ENCODE measurements around the gene RHOB. TPM values are rescaled to one million over a fixed set of nuclear protein-coding genes. Genes with fewer than 3 reads are reported as not detected.
"Not testable (repeated sequence)": the region's sequence is repeated elsewhere in the genome, so short reads cannot be mapped to it uniquely, and the experiment has no call there.

The RHOB gene
- total RNA-seq, 3 donors from 2014 or later: 75.5 to 616 (median 104) TPM

DNA sequence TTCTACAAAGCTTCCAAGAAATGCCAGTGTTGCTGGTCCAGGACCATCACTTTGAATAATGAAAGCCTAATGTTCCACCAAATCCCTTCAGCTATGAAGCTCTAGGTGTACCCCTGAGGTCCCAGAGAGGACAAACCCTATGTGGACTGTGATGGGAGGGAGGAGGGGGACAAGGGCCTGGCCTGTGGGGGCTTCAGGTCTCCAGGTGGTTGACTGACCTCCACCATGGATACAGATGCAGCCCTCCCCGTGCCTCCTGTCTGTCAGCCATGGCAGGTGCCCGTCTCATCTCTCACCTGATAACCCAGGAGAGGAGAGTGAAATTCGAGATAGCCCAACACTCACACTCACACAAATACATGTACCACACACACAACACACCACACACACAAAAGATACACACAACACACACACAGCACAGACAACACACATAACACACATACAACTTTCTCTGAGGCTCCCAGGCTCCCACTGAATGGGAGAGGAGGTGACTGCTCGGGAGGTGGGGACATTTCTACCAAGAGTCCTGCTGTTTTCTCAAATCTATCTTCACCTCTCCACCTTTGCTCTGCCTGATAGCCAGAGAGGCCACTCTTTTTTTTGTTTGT is 12.8 kb upstream of the RHOB start:
- intact Hi-C loops (cut with DNase I, micrococcal nuclease): no loop called here
- no peak for DNase-seq

DNA sequence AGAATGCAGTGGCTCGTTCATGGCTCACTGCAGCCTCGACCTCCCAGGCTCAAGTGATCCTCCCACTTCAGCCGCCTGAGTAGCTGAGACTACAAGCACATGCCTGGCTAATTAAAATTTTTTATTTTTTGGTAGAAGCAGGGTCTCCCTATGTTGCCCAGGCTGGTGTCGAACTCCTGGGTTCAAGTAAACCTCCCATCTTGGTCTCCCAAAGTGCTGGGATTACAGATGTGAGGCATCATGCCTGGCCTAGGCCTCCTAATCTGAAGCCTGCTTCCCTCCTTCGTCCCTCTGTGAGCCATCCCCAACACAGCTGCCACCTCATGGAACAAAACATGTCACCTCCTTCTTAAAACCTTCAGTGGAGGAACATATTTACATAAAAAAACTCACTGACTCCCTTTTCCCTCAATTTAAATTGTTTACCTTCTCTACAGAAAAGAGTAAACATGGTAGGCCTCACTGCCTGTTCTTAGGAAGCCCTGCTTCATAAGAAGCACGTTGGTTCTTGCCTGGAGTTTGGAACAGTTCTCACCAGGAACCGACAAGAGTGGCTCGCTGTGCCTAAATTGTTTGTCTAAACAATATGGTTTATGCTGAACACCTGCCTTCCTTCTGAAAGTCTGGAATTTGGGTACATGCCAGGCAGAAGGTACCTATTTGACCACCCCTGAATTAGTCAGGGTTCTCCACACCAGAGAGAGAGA is 12.1 kb upstream of the RHOB start:
- ATAC-seq (no peak), DNase-seq (no peak)
- H3K9me3 ChIP-seq: no peaks in the 10 kb centered on the region
- H3K36me3 ChIP-seq (ENCODE audit: low read depth): no peaks in the 10 kb centered on the region
- TF ChIP-seq, protein P1, sequence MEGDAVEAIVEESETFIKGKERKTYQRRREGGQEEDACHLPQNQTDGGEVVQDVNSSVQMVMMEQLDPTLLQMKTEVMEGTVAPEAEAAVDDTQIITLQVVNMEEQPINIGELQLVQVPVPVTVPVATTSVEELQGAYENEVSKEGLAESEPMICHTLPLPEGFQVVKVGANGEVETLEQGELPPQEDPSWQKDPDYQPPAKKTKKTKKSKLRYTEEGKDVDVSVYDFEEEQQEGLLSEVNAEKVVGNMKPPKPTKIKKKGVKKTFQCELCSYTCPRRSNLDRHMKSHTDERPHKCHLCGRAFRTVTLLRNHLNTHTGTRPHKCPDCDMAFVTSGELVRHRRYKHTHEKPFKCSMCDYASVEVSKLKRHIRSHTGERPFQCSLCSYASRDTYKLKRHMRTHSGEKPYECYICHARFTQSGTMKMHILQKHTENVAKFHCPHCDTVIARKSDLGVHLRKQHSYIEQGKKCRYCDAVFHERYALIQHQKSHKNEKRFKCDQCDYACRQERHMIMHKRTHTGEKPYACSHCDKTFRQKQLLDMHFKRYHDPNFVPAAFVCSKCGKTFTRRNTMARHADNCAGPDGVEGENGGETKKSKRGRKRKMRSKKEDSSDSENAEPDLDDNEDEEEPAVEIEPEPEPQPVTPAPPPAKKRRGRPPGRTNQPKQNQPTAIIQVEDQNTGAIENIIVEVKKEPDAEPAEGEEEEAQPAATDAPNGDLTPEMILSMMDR (IDR thresholded peaks at IDR 0.05): no peak
- peaks cover 7% of the 10 kb centered on the region for H3K4me1 ChIP-seq (ENCODE audit: low read depth)
- intact Hi-C loops (cut with DNase I, micrococcal nuclease): no loop called here
- no peak overlapping the region for H3K4me3 ChIP-seq

More for the DNA sequence above, 12.8 kb upstream of the RHOB start:
- Histone ChIP-seq H3K9me3 (no peaks in the 10 kb centered on the region), H3K36me3 (ENCODE audit: low read depth) (no peaks in the 10 kb centered on the region), H3K4me3 (no peak overlapping the region), H3K4me1 (ENCODE audit: low read depth) (peaks cover 13% of the 10 kb centered on the region)
- no peak for ATAC-seq
- TF ChIP-seq, protein P1 (IDR thresholded peaks at IDR 0.05): no peak

DNA sequence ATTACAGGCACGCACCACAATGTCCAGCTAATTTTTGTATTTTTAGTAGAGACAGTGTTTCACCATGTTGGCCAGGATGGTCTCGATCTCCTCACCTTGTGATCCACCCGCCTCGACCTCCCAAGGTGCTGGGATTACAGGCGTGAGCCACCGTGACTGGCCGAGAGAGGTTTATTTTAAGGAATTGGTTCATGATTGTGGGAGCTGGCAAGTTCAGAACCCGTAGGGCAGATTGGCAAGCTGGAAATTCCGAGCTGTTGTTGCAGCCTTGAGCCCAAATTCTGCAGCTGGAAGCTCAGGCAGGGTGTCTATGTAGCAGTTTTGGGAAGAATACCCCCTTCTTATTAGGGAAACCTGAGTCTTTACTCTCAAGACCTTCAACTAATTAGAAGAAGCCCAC is 11.4 kb upstream of the RHOB start:
- H3K9me3 ChIP-seq; H3K4me1 ChIP-seq (ENCODE audit: low read depth); ATAC-seq; H3K4me3 ChIP-seq; DNase-seq; intact Hi-C loops (cut with DNase I, micrococcal nuclease); H3K36me3 ChIP-seq (ENCODE audit: low read depth): not testable (repeated sequence)

DNA sequence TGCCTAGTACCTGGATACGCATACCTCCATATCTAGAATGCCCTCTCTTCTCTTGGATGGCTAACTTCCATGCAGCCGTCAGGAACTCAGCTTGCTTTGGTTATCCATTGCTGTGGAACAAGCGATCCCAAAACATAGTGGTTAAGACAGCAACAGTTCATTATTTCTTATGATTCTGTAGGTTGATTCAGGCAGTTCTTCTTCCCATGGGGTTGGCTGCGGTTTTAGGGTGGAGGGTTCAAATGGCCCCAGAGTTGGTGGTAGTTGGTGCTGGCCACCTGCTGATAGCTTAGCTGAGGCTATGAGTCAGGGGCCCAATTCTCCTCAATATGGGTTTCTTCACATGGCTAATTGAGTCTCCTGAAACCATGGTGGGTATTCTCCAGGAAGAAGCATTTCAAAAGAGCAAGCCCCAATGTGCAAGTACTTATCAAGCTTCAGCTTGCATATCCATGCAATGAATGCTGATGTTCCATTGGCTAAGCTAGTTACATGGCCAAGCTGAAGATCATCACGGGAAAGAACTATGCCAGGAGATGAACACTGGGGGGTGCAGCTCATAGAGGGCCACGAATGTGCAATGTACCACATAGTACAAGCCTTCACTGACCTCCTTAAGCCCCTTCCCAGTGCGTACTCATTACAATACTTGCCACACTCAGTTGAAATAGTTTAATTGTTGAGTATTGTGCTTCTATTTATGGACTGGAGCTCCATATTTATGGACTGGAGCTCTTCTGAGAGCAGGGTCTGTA is 10.0 kb upstream of the RHOB start:
- no peak for ATAC-seq
- DNase-seq: no peak
- no peaks in the 10 kb centered on the region for H3K9me3 ChIP-seq
- peaks cover 7% of the 10 kb centered on the region for H3K4me1 ChIP-seq (ENCODE audit: low read depth)
- no peaks in the 10 kb centered on the region for H3K36me3 ChIP-seq (ENCODE audit: low read depth)
- no peak overlapping the region for H3K4me3 ChIP-seq
- TF ChIP-seq, protein P1 (IDR thresholded peaks at IDR 0.05): no peak
- intact Hi-C loops (cut with DNase I, micrococcal nuclease): no loop called here

DNA sequence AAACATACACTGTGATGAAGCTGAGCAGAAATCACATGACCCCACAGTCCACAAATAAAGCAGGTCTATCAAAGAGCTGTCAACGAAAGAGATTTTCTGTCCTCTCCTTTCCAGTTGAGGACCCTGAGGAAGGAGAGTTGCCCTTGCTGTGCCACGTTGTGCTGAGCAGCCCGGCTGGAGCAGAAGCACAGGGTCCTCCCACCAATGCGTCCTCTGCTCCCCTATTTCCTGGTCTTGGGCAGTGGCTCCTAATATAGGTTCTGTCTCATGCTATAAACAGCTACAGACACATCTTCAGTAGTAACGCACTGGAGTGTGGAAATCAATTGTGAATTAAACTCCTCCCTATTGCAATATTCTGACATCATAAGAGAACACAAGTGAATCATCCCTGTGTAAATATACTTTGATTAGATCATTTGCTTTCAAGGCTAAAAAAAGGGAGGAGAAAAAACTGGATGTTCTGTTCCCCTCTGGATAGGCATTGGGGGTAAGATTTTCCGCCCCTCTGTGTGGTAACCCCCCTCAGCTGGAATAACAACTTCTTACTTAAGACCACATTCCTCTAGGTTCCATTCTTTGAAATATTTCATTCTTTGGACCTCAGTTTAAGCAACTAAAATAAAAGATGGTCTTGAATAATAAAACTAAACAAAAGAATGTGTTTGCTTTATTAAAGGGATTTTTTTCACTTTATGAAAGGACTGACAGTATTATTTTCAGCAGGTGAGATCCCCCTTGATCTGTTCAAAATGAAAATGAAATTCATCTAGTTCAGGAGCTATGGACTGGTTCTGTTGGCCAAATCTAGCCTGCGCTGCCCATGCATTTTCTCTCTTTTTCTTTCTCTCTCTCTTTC is 8.3 kb upstream of the RHOB start:
- no peak for DNase-seq
- TF ChIP-seq, protein P1 (IDR thresholded peaks at IDR 0.05): no peak

More for the DNA sequence above, 8.3 kb upstream of the RHOB start:
- ATAC-seq: peak; percentile 91
- Histone ChIP-seq H3K4me1 (ENCODE audit: low read depth) (peaks cover 7% of the 10 kb centered on the region), H3K36me3 (ENCODE audit: low read depth) (no peaks in the 10 kb centered on the region), H3K4me3 (no peak overlapping the region), H3K9me3 (no peaks in the 10 kb centered on the region)
- intact Hi-C loops (cut with DNase I, micrococcal nuclease): no loop called here

All from mucosa of descending colon (tissue), 3 donors.